ENCODE measurements around the gene CADM2.

CADM2 gene

GRCh38 chr3:85524104-85524503, 565.3 kb downstream of the CADM2 start:
- Histone ChIP-seq H3K27ac (ENCODE audit: low read depth, low read length) (no peak overlapping the region), H3K4me3 (ENCODE audit: low read length) (no peak overlapping the region), H3K9ac (ENCODE audit: low read length) (no peak overlapping the region), H3K36me3 (ENCODE audit: control insufficient read depth, insufficient read depth, low read length) (no peaks in the 10 kb centered on the region), H3K4me1 (ENCODE audit: control insufficient read depth, insufficient read depth, low read length) (no peaks in the 10 kb centered on the region), H3K27me3 (ENCODE audit: control insufficient read depth, insufficient read depth, low read length) (no peaks in the 10 kb centered on the region)

DNA sequence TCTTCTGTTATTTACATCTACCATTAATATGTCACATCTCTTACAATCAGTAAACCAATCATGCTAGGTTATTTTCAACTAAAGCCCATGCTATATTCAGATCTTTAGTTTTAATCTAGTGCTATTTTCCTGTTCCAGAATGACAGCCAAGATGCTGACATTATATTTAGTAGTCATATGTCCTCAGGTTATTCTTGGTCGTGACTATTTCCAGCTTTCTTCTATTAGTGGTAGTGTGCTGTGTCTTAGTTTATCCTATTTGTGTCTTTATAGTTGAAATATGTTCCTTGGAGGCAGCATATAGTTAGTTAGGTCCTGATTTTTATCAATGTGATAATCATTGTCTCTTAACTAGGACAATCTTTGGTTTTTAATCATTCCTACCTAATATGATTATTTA, 566.5 kb downstream of the CADM2 start:
- no peaks in the 10 kb centered on the region for H3K27me3 ChIP-seq (ENCODE audit: control insufficient read depth, insufficient read depth, low read length)
- H3K4me3 ChIP-seq (ENCODE audit: low read length), result no peak overlapping the region
- H3K9ac ChIP-seq (ENCODE audit: low read length), result no peak overlapping the region
- H3K4me1 ChIP-seq (ENCODE audit: control insufficient read depth, insufficient read depth, low read length), result no peaks in the 10 kb centered on the region
- H3K36me3 ChIP-seq (ENCODE audit: control insufficient read depth, insufficient read depth, low read length), result no peaks in the 10 kb centered on the region
- no peak overlapping the region for H3K27ac ChIP-seq (ENCODE audit: low read depth, low read length)

GRCh38 chr3:85533586-85533985, 574.8 kb downstream of the CADM2 start:
- no peak overlapping the region for H3K27ac ChIP-seq (ENCODE audit: low read depth, low read length)

DNA sequence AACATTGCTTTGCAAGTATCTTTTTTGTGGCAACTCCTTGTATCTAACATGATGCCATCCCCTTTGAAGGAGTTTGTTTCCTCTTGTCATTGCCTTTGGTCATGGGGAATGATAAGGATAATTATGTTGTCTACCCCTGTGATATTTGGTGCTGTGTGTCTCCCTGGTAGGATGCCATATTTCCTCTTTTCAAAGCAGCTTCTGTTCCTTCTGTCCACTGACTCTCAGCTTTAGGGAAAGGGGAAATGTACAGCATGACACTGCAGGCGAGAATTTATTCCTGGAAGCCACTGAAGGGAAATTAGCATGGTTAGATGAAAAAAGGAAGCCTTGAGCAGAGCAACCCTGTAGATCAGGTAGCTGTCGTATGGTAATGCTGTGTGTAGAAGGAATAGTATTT, 576.7 kb downstream of the CADM2 start:
- H3K4me1 ChIP-seq (ENCODE audit: control insufficient read depth, insufficient read depth, low read length), result no peaks in the 10 kb centered on the region
- no peak overlapping the region for H3K27ac ChIP-seq (ENCODE audit: low read depth, low read length)
- no peaks in the 10 kb centered on the region for H3K36me3 ChIP-seq (ENCODE audit: control insufficient read depth, insufficient read depth, low read length)
- H3K4me3 ChIP-seq (ENCODE audit: low read length), result no peak overlapping the region
- no peaks in the 10 kb centered on the region for H3K27me3 ChIP-seq (ENCODE audit: control insufficient read depth, insufficient read depth, low read length)
- no peak overlapping the region for H3K9ac ChIP-seq (ENCODE audit: low read length)

More at GRCh38 chr3:85533586-85533985, 574.8 kb downstream of the CADM2 start:
- H3K4me1 ChIP-seq (ENCODE audit: control insufficient read depth, insufficient read depth, low read length), result no peaks in the 10 kb centered on the region
- no peak overlapping the region for H3K9ac ChIP-seq (ENCODE audit: low read length)
- no peaks in the 10 kb centered on the region for H3K36me3 ChIP-seq (ENCODE audit: control insufficient read depth, insufficient read depth, low read length)
- H3K4me3 ChIP-seq (ENCODE audit: low read length), result no peak overlapping the region
- H3K27me3 ChIP-seq (ENCODE audit: control insufficient read depth, insufficient read depth, low read length), result no peaks in the 10 kb centered on the region

DNA sequence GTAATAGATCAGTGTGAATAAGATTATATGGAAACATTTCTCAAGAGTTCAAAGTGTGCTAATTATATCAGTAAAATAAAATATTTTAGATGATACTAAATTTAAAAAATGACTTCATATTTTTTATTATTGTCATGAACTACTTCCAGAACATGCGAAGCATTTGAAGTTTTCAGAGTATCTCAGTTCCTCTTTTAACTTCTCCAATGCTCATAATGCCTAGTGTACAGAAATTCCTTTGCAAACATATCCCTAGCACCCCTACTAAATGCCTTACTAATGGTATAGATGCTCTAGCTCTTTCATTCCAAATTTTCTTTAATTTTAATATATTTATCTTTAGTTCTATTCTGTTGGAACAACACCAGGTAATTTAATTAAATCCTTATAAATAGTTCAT, 580.4 kb downstream of the CADM2 start:
- H3K27ac ChIP-seq (ENCODE audit: low read depth, low read length), result no peak overlapping the region
- no peaks in the 10 kb centered on the region for H3K4me1 ChIP-seq (ENCODE audit: control insufficient read depth, insufficient read depth, low read length)
- no peak overlapping the region for H3K9ac ChIP-seq (ENCODE audit: low read length)
- H3K4me3 ChIP-seq (ENCODE audit: low read length), result no peak overlapping the region
- no peaks in the 10 kb centered on the region for H3K27me3 ChIP-seq (ENCODE audit: control insufficient read depth, insufficient read depth, low read length)
- H3K36me3 ChIP-seq (ENCODE audit: control insufficient read depth, insufficient read depth, low read length), result no peaks in the 10 kb centered on the region

DNA sequence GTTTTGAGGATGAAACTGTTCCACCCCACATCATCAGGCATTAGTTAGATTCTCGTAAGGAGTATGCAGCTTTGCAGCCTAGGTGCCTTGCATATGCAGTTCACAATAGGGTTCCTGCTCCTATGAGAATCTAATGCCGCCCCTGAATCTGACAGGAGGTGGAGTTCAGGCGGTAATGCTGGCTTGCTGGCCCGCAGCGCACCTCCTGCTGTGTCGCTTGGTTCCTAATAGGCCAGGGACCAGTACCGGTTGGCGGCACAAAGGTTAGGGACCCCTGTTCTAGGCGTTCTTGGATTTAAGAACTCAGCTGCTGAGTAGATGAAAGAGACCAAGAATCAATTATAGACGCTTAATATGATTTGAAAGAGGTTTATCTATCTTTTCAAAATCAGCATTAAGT, 595.4 kb downstream of the CADM2 start:
- Histone ChIP-seq H3K9ac (ENCODE audit: low read length) (no peak overlapping the region), H3K27ac (ENCODE audit: low read depth, low read length) (no peak overlapping the region), H3K4me1 (ENCODE audit: control insufficient read depth, insufficient read depth, low read length) (no peaks in the 10 kb centered on the region), H3K4me3 (ENCODE audit: low read length) (no peak overlapping the region), H3K36me3 (ENCODE audit: control insufficient read depth, insufficient read depth, low read length) (no peaks in the 10 kb centered on the region), H3K27me3 (ENCODE audit: control insufficient read depth, insufficient read depth, low read length) (no peaks in the 10 kb centered on the region)

- no peak overlapping the region for H3K27ac ChIP-seq (ENCODE audit: low read depth, low read length)
- H3K4me1 ChIP-seq (ENCODE audit: control insufficient read depth, insufficient read depth, low read length), result no peaks in the 10 kb centered on the region
- H3K27me3 ChIP-seq (ENCODE audit: control insufficient read depth, insufficient read depth, low read length), result no peaks in the 10 kb centered on the region
- H3K4me3 ChIP-seq (ENCODE audit: low read length), result no peak overlapping the region
- H3K36me3 ChIP-seq (ENCODE audit: control insufficient read depth, insufficient read depth, low read length), result no peaks in the 10 kb centered on the region
- H3K9ac ChIP-seq (ENCODE audit: low read length), result no peak overlapping the region
Measured at GRCh38 chr3:85560088-85560785, 601.4 kb downstream of the CADM2 start.

- H3K27me3 ChIP-seq (ENCODE audit: control insufficient read depth, insufficient read depth, low read length), result no peaks in the 10 kb centered on the region
- H3K36me3 ChIP-seq (ENCODE audit: control insufficient read depth, insufficient read depth, low read length), result no peaks in the 10 kb centered on the region
- no peak overlapping the region for H3K27ac ChIP-seq (ENCODE audit: low read depth, low read length)
- H3K4me1 ChIP-seq (ENCODE audit: control insufficient read depth, insufficient read depth, low read length), result no peaks in the 10 kb centered on the region
- H3K9ac ChIP-seq (ENCODE audit: low read length), result no peak overlapping the region
- no peak overlapping the region for H3K4me3 ChIP-seq (ENCODE audit: low read length)
Measured at GRCh38 chr3:85567071-85567676, 608.4 kb downstream of the CADM2 start.

DNA sequence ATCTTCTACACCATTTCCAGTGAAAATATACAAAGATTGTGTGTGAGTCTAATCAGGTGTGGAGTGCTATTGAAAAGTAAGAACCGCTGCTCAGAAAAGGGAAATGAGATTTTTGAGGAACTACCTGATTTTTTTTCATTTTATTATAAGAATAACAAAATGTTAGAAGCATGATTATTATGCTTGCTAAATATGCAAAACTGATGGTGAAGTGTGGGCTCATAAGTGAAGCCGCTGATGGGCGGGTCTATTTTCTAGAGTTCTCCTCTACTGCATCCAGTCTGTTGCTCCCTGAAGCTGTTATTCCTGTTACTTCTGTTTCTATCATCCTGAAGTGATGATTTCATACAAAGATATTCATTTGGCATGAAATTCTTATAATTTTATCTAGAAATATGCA, 612.0 kb downstream of the CADM2 start:
- no peak overlapping the region for H3K4me3 ChIP-seq (ENCODE audit: low read length)
- no peaks in the 10 kb centered on the region for H3K4me1 ChIP-seq (ENCODE audit: control insufficient read depth, insufficient read depth, low read length)
- H3K9ac ChIP-seq (ENCODE audit: low read length), result no peak overlapping the region
- H3K27me3 ChIP-seq (ENCODE audit: control insufficient read depth, insufficient read depth, low read length), result no peaks in the 10 kb centered on the region
- no peaks in the 10 kb centered on the region for H3K36me3 ChIP-seq (ENCODE audit: control insufficient read depth, insufficient read depth, low read length)
- H3K27ac ChIP-seq (ENCODE audit: low read depth, low read length), result no peak overlapping the region

DNA sequence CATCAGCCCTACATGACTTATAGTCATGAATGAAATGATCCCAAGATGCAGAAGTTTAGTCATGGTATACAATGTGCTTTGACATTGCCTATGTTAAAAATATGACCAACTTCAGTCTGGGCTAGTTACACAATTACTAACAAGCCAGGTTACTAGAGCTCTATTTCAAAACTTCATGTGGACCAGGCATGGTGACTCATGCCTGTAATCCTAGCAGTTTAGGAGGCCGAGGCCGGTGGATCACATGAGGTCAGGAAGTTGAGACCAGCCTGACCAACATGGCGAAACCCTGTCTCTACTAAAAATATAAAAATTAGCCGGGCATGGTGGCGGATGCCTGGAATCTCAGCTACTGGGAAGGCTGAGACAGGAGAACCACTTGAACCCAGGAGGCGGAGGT, 613.0 kb downstream of the CADM2 start:
- Histone ChIP-seq H3K9ac (ENCODE audit: low read length) (no peak overlapping the region), H3K4me1 (ENCODE audit: control insufficient read depth, insufficient read depth, low read length) (no peaks in the 10 kb centered on the region), H3K36me3 (ENCODE audit: control insufficient read depth, insufficient read depth, low read length) (no peaks in the 10 kb centered on the region), H3K27ac (ENCODE audit: low read depth, low read length) (no peak overlapping the region), H3K4me3 (ENCODE audit: low read length) (no peak overlapping the region), H3K27me3 (ENCODE audit: control insufficient read depth, insufficient read depth, low read length) (no peaks in the 10 kb centered on the region)

GRCh38 chr3:85572426-85572825, 613.6 kb downstream of the CADM2 start:
- H3K27ac ChIP-seq (ENCODE audit: low read depth, low read length), result no peak overlapping the region
- H3K27me3 ChIP-seq (ENCODE audit: control insufficient read depth, insufficient read depth, low read length), result no peaks in the 10 kb centered on the region
- no peak overlapping the region for H3K9ac ChIP-seq (ENCODE audit: low read length)

DNA sequence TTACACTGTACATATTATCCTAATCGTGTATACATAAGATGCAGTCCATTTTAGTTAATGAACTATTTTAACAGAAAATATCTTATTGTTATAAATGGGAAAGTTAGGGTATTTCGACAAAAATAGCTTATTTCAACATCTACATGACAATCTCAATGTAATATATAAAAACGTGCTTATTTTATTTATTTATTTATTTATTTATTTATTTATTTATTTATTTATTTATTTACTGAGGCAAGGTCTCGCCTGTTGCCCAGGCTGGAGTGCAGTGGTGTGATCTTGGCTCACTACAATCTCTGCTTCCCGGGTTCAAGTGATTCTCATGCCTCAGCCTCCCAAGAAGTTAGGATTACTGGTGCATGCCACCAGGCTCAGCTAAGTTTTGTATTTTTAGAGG, 614.2 kb downstream of the CADM2 start:
- Histone ChIP-seq H3K4me1 (ENCODE audit: control insufficient read depth, insufficient read depth, low read length) (no peaks in the 10 kb centered on the region), H3K36me3 (ENCODE audit: control insufficient read depth, insufficient read depth, low read length) (no peaks in the 10 kb centered on the region), H3K27me3 (ENCODE audit: control insufficient read depth, insufficient read depth, low read length) (no peaks in the 10 kb centered on the region), H3K9ac (ENCODE audit: low read length) (no peak overlapping the region), H3K4me3 (ENCODE audit: low read length) (no peak overlapping the region), H3K27ac (ENCODE audit: low read depth, low read length) (no peak overlapping the region)

More at GRCh38 chr3:85572426-85572825, 613.6 kb downstream of the CADM2 start:
- no peaks in the 10 kb centered on the region for H3K36me3 ChIP-seq (ENCODE audit: control insufficient read depth, insufficient read depth, low read length)
- no peak overlapping the region for H3K4me3 ChIP-seq (ENCODE audit: low read length)
- H3K4me1 ChIP-seq (ENCODE audit: control insufficient read depth, insufficient read depth, low read length), result no peaks in the 10 kb centered on the region
